HepG2 (cell line): ENCODE measurements around the gene GRK4. TPM values are rescaled to one million over a fixed set of nuclear protein-coding genes. Genes with fewer than 3 reads are reported as not detected.

ENCODE experiments used
- ATAC-seq: fragments of 200-7000 bp; cut with Tn5 transposase; 3 replicates; pipeline ENCODE4 v1.9.1; 2020; ENCODE audit warnings: mild to moderate bottlenecking, moderate library complexity
- BruUV-seq: library from RNA; stranded (reverse); fragments of 400-500 nt; replicated peaks from 2 replicates; lab custom pipeline; 2021; lab: Mats Ljungman, UMichigan
- CTCF ChIA-PET: fragments of 300-600 bp; formaldehyde crosslinking; extraction: SDS; loops from one replicate; lab custom pipeline; 2021; ENCODE audit warnings: low total read pairs, inconsistent platforms, low intra/inter-chr PET ratio; lab: Yijun Ruan, JAX
- POLR2A ChIA-PET: fragments of 350-600 bp; sonication (Branson Sonifier 250); formaldehyde crosslinking; loops from one replicate; lab custom pipeline; 2020; ENCODE audit warnings: antibody characterized with exemption, inconsistent platforms; lab: Yijun Ruan, JAX
- DNase-seq: peaks from one replicate; pipeline ENCODE4 v3.0.0-alpha.2; 2015; ENCODE audit warnings: low spot score
- FAIRE-seq: peaks from 3 replicates; lab custom pipeline; 2011; peaks lifted over from hg19 to GRCh38; lab: Jason Lieb, UNC
- H2AFZ ChIP-seq: one replicate; pipeline ENCODE4 v1.6.1; 2011; ENCODE audit warnings: low read length, inconsistent platforms
- H3K27ac ChIP-seq: fragments of 300-600 bp; 3 replicates; pipeline ENCODE4 v1.8.0; 2011; ENCODE audit warnings: mixed run types, mild to moderate bottlenecking, mixed read lengths, low read length, inconsistent platforms; ENCODE audit not compliant: insufficient read depth; ENCODE audit errors: extremely low read length
- H3K27me3 ChIP-seq, 2 experiments: fragments of 200-600 bp in 1 of 2; 2 replicates in 1 of 2; 3 replicates in 1 of 2; pipeline versions ENCODE4 v1.6.0 to v1.8.0; 2011; ENCODE audit warnings: low read length in 2 of 2, mild to moderate bottlenecking in 2 of 2, moderate library complexity in 2 of 2, inconsistent platforms in 1 of 2; ENCODE audit not compliant: insufficient read depth in 2 of 2, control insufficient read depth in 1 of 2
- H3K36me3 ChIP-seq, 2 experiments: fragments of 200-600 bp in 1 of 2; replicated peaks in 1 of 2; 2 replicates in 1 of 2; 3 replicates in 1 of 2; pipeline versions ENCODE4 v1.5.1 to v1.8.0; 2011; ENCODE audit warnings: low read length in 2 of 2, inconsistent platforms in 1 of 2; ENCODE audit not compliant: insufficient read depth in 2 of 2, control insufficient read depth in 1 of 2
- H3K4me1 ChIP-seq: 2 replicates; pipeline ENCODE4 v1.5.1; 2012; ENCODE audit warnings: low read length, inconsistent platforms; ENCODE audit not compliant: insufficient read depth
- H3K4me2 ChIP-seq: 2 replicates; pipeline ENCODE4 v1.6.0; 2011; ENCODE audit warnings: low read depth, low read length, inconsistent platforms
- H3K4me3 ChIP-seq, 3 experiments: fragments of 200-600 bp in 1 of 3; sonication (generic), shearing (Covaris generic) in 1 of 3; replicated peaks in 1 of 3; 2 replicates each; pipeline ENCODE4 v1.5.1; 2011 to 2016; ENCODE audit warnings: low read length in 3 of 3, inconsistent platforms in 2 of 3, low read depth in 2 of 3, mild to moderate bottlenecking in 2 of 3, control low read depth in 1 of 3, mixed read lengths in 1 of 3; ENCODE audit not compliant: insufficient read depth in 1 of 3
- H3K79me2 ChIP-seq: one replicate; pipeline ENCODE4 v1.6.1; 2011; ENCODE audit warnings: low read length, inconsistent platforms; ENCODE audit not compliant: insufficient read depth
- H3K9ac ChIP-seq: 2 replicates; pipeline ENCODE4 v1.6.0; 2011; ENCODE audit warnings: mild to moderate bottlenecking, low read depth, low read length, inconsistent platforms; ENCODE audit not compliant: insufficient read depth
- H3K9me3 ChIP-seq: 2 replicates; pipeline ENCODE4 v1.5.1; 2012; ENCODE audit warnings: mild to moderate bottlenecking, low read length
- H4K20me1 ChIP-seq: 2 replicates; pipeline ENCODE4 v1.6.0; 2011; ENCODE audit warnings: inconsistent platforms, mild to moderate bottlenecking, low read length, moderate library complexity; ENCODE audit not compliant: insufficient read depth
- FOXA3 ChIP-seq: IDR thresholded peaks from 2 replicates; pipeline ENCODE4 v1.6.1; 2016; ENCODE audit warnings: missing genetic modification reagents, missing compliant biosample characterization
- IRF2 ChIP-seq: IDR thresholded peaks from 2 replicates; pipeline ENCODE4 v1.6.1; 2018; ENCODE audit warnings: missing genetic modification reagents, missing compliant biosample characterization
- JUND ChIP-seq: sonication (generic); formaldehyde crosslinking; IDR thresholded peaks from 2 replicates; pipeline ENCODE4 v1.8.0; 2022; ENCODE audit warnings: mild to moderate bottlenecking, missing genetic modification reagents
- MTA1 ChIP-seq: sonication (generic); formaldehyde crosslinking; IDR thresholded peaks from 2 replicates; pipeline ENCODE4 v1.4.0; 2020; ENCODE audit warnings: missing genetic modification reagents, mild to moderate bottlenecking, borderline replicate concordance
- RELA ChIP-seq: sonication (generic); formaldehyde crosslinking; IDR thresholded peaks from 2 replicates; pipeline ENCODE4 v1.4.0; 2020; ENCODE audit warnings: missing genetic modification reagents
- SALL1 ChIP-seq: sonication (generic); formaldehyde crosslinking; IDR thresholded peaks from 2 replicates; pipeline ENCODE4 v1.8.0; 2022; ENCODE audit warnings: mild to moderate bottlenecking, missing genetic modification reagents
- YEATS2 ChIP-seq: sonication (generic); formaldehyde crosslinking; IDR thresholded peaks from 2 replicates; pipeline ENCODE4 v1.4.0; 2020; ENCODE audit warnings: missing genetic modification reagents, borderline replicate concordance
- ZNF17 ChIP-seq: sonication (generic); formaldehyde crosslinking; IDR thresholded peaks from 2 replicates; pipeline ENCODE4 v1.5.0; 2020; ENCODE audit warnings: mild to moderate bottlenecking, missing genetic modification reagents
- ZNF350 ChIP-seq: sonication (generic); formaldehyde crosslinking; IDR thresholded peaks from 2 replicates; pipeline ENCODE4 v1.4.0; 2020; ENCODE audit warnings: mild to moderate bottlenecking, low read depth, missing genetic modification reagents, borderline replicate concordance
- ZNF577 ChIP-seq: sonication (generic); formaldehyde crosslinking; IDR thresholded peaks from 2 replicates; pipeline ENCODE4 v1.4.0; 2020; ENCODE audit warnings: mild to moderate bottlenecking, low read depth, missing genetic modification reagents, borderline replicate concordance
- ZNF768 ChIP-seq: sonication (generic); formaldehyde crosslinking; IDR thresholded peaks from 2 replicates; pipeline ENCODE4 v1.4.0; 2020; ENCODE audit warnings: missing genetic modification reagents
- ZNF792 ChIP-seq: IDR thresholded peaks from 2 replicates; pipeline ENCODE4 v1.6.1; 2016
- WGBS: methylation state at CpG from one replicate; pipeline ENCODE4 v1.1.6; 2017; ENCODE audit warnings: low lambda C conversion rate; 5-methylcytosine and 5-hydroxymethylcytosine counted together
- in situ Hi-C: cut with HindIII; loops from 2 replicates; pipeline ENCODE4 v1.10.0; 2017; ENCODE audit warnings: low pct_unique_long_range_greater_than_20kb; ENCODE audit not compliant: extremely low pct_ligation_motif_present
- intact Hi-C: fragments of 100-400 bp; cut with micrococcal nuclease; formaldehyde crosslinking; loops from one replicate; pipeline ENCODE4 v1.10.0; 2022; ENCODE audit not compliant: unreplicated experiment
- polyA plus RNA-seq, 8 experiments: library from polyadenylated mRNA; depleted of rRNA in 3 of 8; stranded (reverse) in 7 of 8; unstranded in 1 of 8; fragments of >200 nt; fragmentation: Illumina TruSeq in 4 of 8; extraction: Trizol in 4 of 8; gene quantifications; 2 replicates each; pipeline versions ENCODE4 v1.2.1 to v1.2.3, GENCODE V29; 2011 to 2016; ENCODE audit warnings: low read depth in 4 of 8, missing spikeins in 1 of 8, mixed read lengths in 1 of 8; ENCODE audit not compliant: insufficient read depth in 1 of 8
- total RNA-seq, 5 experiments: library from RNA; depleted of rRNA; stranded (reverse); fragments of >200 nt; fragmentation: Illumina TruSeq; extraction: Trizol; gene quantifications; 2 replicates each; pipeline ENCODE4 v1.2.3, GENCODE V29; 2016; ENCODE audit warnings: low read depth in 1 of 5
- TF ChIP-seq, protein P1 (sequence below): sonication (generic); formaldehyde crosslinking; IDR thresholded peaks from 2 replicates; pipeline ENCODE4 v1.4.0; 2020; ENCODE audit warnings: missing genetic modification reagents
- TF ChIP-seq, protein P2 (sequence below): sonication (generic); formaldehyde crosslinking; IDR thresholded peaks from 2 replicates; pipeline ENCODE4 v1.8.0; 2022; ENCODE audit warnings: missing genetic modification reagents, mild to moderate bottlenecking, inconsistent platforms, borderline replicate concordance
- TF ChIP-seq, protein P3 (sequence below): sonication (generic); formaldehyde crosslinking; IDR thresholded peaks from 2 replicates; pipeline ENCODE4 v1.5.1; 2020; ENCODE audit warnings: mild to moderate bottlenecking, missing genetic modification reagents, moderate library complexity

GRK4 gene
- total and polyA plus RNA-seq, 2 of the 13 experiments (the other 11 are each of a cell fraction or from before 2014, with no cell fraction given) = 1.8 to 2.0 TPM

DNA sequence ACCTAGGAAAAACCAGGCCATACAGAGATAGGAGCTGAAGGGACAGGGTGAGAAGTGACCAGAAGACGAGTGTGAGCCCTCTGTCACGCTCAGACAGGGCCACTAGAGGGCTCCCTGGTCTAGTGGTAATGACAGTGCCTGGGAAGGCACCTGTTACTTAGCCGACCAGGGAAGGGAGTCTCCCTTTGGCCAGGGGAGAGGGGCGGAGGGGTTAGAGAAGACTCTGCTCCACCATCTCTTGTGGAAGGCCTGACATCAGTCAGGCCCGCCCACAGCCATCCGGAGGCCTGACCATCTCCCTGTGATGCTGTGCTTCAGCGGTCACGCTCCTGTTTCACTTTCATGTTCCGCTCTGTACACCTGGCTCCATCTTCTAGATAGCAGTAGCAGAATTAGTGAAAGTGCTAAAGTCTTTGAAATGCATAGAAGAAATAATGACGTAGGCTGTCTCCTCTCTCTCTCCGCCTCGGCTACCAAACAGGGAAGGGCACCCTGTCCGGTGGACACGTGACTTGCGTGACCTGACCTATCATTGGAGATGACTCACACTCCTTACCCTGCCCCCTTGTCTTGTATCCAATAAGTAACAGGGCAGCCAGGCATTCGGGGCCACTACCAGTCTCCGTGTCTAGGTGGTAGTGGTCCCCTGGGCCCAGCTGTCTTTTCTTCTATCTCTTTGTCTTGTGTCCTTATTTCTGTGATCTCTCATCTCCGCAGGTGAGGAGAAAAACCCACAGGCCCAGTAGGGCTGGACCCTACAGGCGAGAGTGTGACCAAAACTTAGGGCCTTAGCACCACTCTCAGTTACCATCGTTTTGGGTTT is 84.3 kb downstream of the GRK4 start:
- no TSS peak for BruUV-seq
- Histone ChIP-seq H3K27ac (no peak overlapping the region), H3K27me3 (peaks cover 0 to under 1% of the 10 kb centered on the region in 2 experiments; a peak in 1 of 5 replicates), H3K79me2 (no peaks in the 10 kb centered on the region), H3K4me2 (peak overlapping the region; percentile 87), H3K4me1 (peaks cover 32% of the 10 kb centered on the region), H3K36me3 (no peaks in the 10 kb centered on the region), H3K9ac (0 out of 2 replicates have a peak overlapping the region, but pooled peaks have one; percentile 6), H3K4me3 (peak overlapping the region; percentile 43 to 70 (median 43); a peak in 5 of 6 replicates), H2AFZ (peak overlapping the region; percentile 63), H3K9me3 (no peaks in the 10 kb centered on the region), H4K20me1 (no peaks in the 10 kb centered on the region)
- ATAC-seq (peak; percentile 92), FAIRE-seq (peak; percentile 80), DNase-seq (peak; percentile 57)
- 21% methylated on average over 20 of the region's 20 CpGs for WGBS
- in situ Hi-C loops (no loop called here), intact Hi-C loops (no loop called here)
- ChIA-PET POLR2A (no interaction called here), CTCF (interaction anchor here (0.8 to 1.0 kb wide), 2 partner anchors 89 to 93 kb away, joined by 3 to 4 read pairs; no protein-coding TSS in a partner anchor)
- TF ChIP-seq ZNF577 (CRISPR knock-in tag) = no peak
- peak; percentile 39; the same call in 1 of the 2 replicates for TF ChIP-seq ZNF792 (CRISPR knock-in tag)
- TF ChIP-seq, protein P1, sequence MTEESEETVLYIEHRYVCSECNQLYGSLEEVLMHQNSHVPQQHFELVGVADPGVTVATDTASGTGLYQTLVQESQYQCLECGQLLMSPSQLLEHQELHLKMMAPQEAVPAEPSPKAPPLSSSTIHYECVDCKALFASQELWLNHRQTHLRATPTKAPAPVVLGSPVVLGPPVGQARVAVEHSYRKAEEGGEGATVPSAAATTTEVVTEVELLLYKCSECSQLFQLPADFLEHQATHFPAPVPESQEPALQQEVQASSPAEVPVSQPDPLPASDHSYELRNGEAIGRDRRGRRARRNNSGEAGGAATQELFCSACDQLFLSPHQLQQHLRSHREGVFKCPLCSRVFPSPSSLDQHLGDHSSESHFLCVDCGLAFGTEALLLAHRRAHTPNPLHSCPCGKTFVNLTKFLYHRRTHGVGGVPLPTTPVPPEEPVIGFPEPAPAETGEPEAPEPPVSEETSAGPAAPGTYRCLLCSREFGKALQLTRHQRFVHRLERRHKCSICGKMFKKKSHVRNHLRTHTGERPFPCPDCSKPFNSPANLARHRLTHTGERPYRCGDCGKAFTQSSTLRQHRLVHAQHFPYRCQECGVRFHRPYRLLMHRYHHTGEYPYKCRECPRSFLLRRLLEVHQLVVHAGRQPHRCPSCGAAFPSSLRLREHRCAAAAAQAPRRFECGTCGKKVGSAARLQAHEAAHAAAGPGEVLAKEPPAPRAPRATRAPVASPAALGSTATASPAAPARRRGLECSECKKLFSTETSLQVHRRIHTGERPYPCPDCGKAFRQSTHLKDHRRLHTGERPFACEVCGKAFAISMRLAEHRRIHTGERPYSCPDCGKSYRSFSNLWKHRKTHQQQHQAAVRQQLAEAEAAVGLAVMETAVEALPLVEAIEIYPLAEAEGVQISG = peak; percentile 30; the same call in 1 of the 2 replicates
- no peak for TF ChIP-seq MTA1 (CRISPR knock-in tag)
- peak; percentile 29; the same call in 1 of the 2 replicates for TF ChIP-seq SALL1 (CRISPR knock-in tag)
- TF ChIP-seq ZNF350 = peak; percentile 36; the same call in 1 of the 2 replicates
- TF ChIP-seq ZNF768 (CRISPR knock-in tag) = peak; percentile 62; the same call in 1 of the 2 replicates
- 0 out of 2 replicates have a peak, but pooled peaks have one; percentile 18 for TF ChIP-seq JUND (CRISPR knock-in tag)
- TF ChIP-seq RELA = peak; percentile 76; the same call in 1 of the 2 replicates
- no peak for TF ChIP-seq YEATS2 (CRISPR knock-in tag)
- TF ChIP-seq ZNF17 (CRISPR knock-in tag) = no peak
- TF ChIP-seq IRF2 (CRISPR knock-in tag) = 0 out of 2 replicates have a peak, but pooled peaks have one; percentile 20
- 0 out of 2 replicates have a peak, but pooled peaks have one; percentile 6 for TF ChIP-seq FOXA3 (CRISPR knock-in tag)
- TF ChIP-seq, protein P2, sequence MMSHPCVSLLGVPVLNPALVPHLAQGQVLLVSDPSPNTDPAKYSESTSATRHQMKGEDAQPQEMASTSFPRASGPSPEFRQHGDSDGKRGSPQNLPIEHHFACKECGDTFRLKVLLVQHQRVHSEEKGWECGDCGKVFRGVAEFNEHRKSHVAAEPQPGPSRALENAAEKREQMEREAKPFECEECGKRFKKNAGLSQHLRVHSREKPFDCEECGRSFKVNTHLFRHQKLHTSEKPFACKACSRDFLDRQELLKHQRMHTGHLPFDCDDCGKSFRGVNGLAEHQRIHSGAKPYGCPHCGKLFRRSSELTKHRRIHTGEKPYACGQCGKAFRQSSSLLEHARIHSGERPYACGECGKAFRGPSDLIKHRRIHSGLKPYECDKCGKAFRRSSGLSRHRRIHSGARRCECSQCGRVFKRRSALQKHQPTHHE (CRISPR knock-in tag) = no peak
- TF ChIP-seq, protein P3, sequence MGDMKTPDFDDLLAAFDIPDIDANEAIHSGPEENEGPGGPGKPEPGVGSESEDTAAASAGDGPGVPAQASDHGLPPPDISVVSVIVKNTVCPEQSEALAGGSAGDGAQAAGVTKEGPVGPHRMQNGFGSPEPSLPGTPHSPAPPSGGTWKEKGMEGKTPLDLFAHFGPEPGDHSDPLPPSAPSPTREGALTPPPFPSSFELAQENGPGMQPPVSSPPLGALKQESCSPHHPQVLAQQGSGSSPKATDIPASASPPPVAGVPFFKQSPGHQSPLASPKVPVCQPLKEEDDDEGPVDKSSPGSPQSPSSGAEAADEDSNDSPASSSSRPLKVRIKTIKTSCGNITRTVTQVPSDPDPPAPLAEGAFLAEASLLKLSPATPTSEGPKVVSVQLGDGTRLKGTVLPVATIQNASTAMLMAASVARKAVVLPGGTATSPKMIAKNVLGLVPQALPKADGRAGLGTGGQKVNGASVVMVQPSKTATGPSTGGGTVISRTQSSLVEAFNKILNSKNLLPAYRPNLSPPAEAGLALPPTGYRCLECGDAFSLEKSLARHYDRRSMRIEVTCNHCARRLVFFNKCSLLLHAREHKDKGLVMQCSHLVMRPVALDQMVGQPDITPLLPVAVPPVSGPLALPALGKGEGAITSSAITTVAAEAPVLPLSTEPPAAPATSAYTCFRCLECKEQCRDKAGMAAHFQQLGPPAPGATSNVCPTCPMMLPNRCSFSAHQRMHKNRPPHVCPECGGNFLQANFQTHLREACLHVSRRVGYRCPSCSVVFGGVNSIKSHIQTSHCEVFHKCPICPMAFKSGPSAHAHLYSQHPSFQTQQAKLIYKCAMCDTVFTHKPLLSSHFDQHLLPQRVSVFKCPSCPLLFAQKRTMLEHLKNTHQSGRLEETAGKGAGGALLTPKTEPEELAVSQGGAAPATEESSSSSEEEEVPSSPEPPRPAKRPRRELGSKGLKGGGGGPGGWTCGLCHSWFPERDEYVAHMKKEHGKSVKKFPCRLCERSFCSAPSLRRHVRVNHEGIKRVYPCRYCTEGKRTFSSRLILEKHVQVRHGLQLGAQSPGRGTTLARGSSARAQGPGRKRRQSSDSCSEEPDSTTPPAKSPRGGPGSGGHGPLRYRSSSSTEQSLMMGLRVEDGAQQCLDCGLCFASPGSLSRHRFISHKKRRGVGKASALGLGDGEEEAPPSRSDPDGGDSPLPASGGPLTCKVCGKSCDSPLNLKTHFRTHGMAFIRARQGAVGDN = peak; percentile 50
